Dendritic cell treated with granulocyte-macrophage colony-stimulating factor and Interleukin-4, amounts not matched to agents 40 ng/mL and 50 ng/mL, for 4 days (primary cell): ENCODE measurements around the gene ZBTB9.

Experiments used
- H3K27ac Mint-ChIP-seq: one replicate; pipeline ENCODE4 v1.8.0; 2022; ENCODE audit warnings: mild to moderate bottlenecking, mixed read lengths
- H3K27me3 Mint-ChIP-seq: one replicate; pipeline ENCODE4 v1.8.0; 2022; ENCODE audit warnings: mild to moderate bottlenecking, mixed read lengths
- H3K36me3 Mint-ChIP-seq: one replicate; pipeline ENCODE4 v1.8.0; 2022; ENCODE audit warnings: low read depth, mixed read lengths
- H3K4me1 Mint-ChIP-seq: one replicate; pipeline ENCODE4 v1.8.0; 2022; ENCODE audit warnings: low read depth, mixed read lengths
- H3K4me3 Mint-ChIP-seq: one replicate; pipeline ENCODE4 v1.8.0; 2022; ENCODE audit warnings: mild to moderate bottlenecking, moderate library complexity, mixed read lengths
- H3K9me3 Mint-ChIP-seq: one replicate; pipeline ENCODE4 v1.8.0; 2022; ENCODE audit warnings: mixed read lengths
- intact Hi-C: fragments of 100-400 bp; cut with micrococcal nuclease; formaldehyde crosslinking; loops from one replicate; pipeline ENCODE4 v1.15.0; 2022

ZBTB9 gene

GRCh38 chr6:33425668-33426577, 28.5 kb upstream of the ZBTB9 start:
- H3K9me3 Mint-ChIP-seq = no peaks in the 10 kb centered on the region
- H3K4me1 Mint-ChIP-seq = peaks cover 59% of the 10 kb centered on the region
- H3K4me3 Mint-ChIP-seq = peak overlapping the region; percentile 82
- intact Hi-C loops = loop anchor here (1.0 kb wide), 2 partner anchors 9 to 35 kb away; partner anchors contain the start of gene KIFC1
- H3K36me3 Mint-ChIP-seq = peaks cover 8% of the 10 kb centered on the region
- peak overlapping the region; percentile 87 for H3K27ac Mint-ChIP-seq
- peaks cover 35% of the 10 kb centered on the region for H3K27me3 Mint-ChIP-seq

GRCh38 chr6:33426590-33427511, 27.5 kb upstream of the ZBTB9 start:
- Mint-ChIP-seq H3K4me3 (peak overlapping the region; percentile 82), H3K9me3 (no peaks in the 10 kb centered on the region), H3K36me3 (peaks cover 8% of the 10 kb centered on the region), H3K27ac (peak overlapping the region; percentile 87), H3K27me3 (peaks cover 36% of the 10 kb centered on the region), H3K4me1 (peaks cover 69% of the 10 kb centered on the region)
- intact Hi-C loops = loop anchor here (1.0 kb wide), 1 partner anchor 36 kb away; the partner anchor contains the start of gene KIFC1

GRCh38 chr6:33427585-33428223, 26.7 kb upstream of the ZBTB9 start:
- H3K4me3 Mint-ChIP-seq = peak overlapping the region; percentile 71
- peaks cover 44% of the 10 kb centered on the region for H3K27me3 Mint-ChIP-seq
- peak overlapping the region; percentile 55 for H3K27ac Mint-ChIP-seq
- intact Hi-C loops = no loop called here
- peaks cover 77% of the 10 kb centered on the region for H3K4me1 Mint-ChIP-seq
- no peaks in the 10 kb centered on the region for H3K9me3 Mint-ChIP-seq
- peaks cover 8% of the 10 kb centered on the region for H3K36me3 Mint-ChIP-seq

- H3K4me3 Mint-ChIP-seq = peak overlapping the region; percentile 69
- intact Hi-C loops = no loop called here
- H3K36me3 Mint-ChIP-seq = peaks cover 8% of the 10 kb centered on the region
- H3K27me3 Mint-ChIP-seq = peaks cover 45% of the 10 kb centered on the region
- no peak overlapping the region for H3K27ac Mint-ChIP-seq
- H3K9me3 Mint-ChIP-seq = no peaks in the 10 kb centered on the region
- H3K4me1 Mint-ChIP-seq = peaks cover 82% of the 10 kb centered on the region
These were observed 26.0 kb upstream of the ZBTB9 start for GRCh38 chr6:33428224-33428965.

DNA sequence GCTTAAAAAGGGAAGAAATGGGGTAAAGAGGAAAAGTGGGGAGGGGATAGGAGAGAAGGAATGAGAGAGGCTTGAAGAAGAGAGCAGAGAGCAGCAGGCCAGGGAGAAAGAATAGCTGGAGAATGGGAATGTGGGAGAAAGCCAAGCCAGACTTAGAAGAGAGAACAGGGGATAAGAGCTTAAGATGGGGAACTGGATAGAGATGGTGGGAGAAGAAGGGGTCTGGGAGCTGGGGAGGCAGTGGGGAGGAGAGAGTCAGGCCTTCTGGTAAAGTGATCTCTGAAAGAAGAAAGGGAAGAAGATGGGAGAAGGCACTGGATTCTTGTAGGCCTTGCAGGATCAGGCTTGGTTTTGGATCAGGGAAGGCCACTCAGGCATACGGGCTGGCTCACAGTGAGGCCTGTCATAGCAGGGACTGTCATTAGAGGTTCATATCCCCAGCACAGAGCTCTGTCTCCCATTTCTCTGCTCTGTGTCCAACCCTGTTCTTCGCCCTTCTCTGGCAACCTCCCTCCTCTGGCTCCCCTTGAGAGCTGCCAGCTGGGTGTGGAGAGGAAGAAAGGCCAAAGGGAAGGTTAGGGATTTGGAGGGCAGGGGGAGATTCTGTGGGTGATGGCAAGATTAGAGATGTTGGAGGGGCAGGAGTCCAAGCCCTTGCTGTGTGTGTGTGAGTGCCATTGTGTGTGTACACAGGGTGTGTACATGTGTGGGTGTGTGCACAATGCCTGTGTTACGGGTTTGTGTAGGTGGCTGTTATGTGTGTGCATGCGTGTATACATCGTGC, 25.2 kb upstream of the ZBTB9 start:
- H3K27me3 Mint-ChIP-seq = peaks cover 43% of the 10 kb centered on the region
- H3K36me3 Mint-ChIP-seq = peaks cover 8% of the 10 kb centered on the region
- H3K4me1 Mint-ChIP-seq = peaks cover 82% of the 10 kb centered on the region
- intact Hi-C loops = no loop called here
- H3K27ac Mint-ChIP-seq = peak overlapping the region; percentile 12
- no peak overlapping the region for H3K4me3 Mint-ChIP-seq
- no peaks in the 10 kb centered on the region for H3K9me3 Mint-ChIP-seq

- H3K9me3 Mint-ChIP-seq = no peaks in the 10 kb centered on the region
- H3K27me3 Mint-ChIP-seq = peaks cover 43% of the 10 kb centered on the region
- H3K36me3 Mint-ChIP-seq = peaks cover 8% of the 10 kb centered on the region
- peaks cover 77% of the 10 kb centered on the region for H3K4me1 Mint-ChIP-seq
- no peak overlapping the region for H3K4me3 Mint-ChIP-seq
- intact Hi-C loops = no loop called here
- H3K27ac Mint-ChIP-seq = no peak overlapping the region
These were observed 24.7 kb upstream of the ZBTB9 start for GRCh38 chr6:33429750-33430052.

DNA sequence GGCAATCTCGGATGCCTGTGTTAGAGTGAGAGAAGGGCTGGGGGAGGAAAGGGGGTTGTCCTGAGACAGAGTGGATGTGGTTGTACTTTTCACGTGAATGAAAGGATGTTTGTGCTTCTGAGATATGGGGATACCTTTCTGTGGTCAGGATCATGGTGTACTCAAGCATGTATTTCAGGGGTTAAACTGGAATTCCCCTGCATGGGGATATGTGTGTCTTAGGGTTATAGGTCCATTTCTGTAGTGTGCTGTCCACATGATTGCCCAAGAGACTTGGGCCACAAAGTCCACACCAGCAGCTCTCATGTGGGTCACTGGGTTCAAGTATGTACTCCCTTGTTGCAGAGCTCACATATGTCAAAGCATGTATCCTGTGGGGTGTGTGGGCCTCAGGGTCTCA, 24.0 kb upstream of the ZBTB9 start:
- Mint-ChIP-seq H3K4me3 (no peak overlapping the region), H3K4me1 (peaks cover 71% of the 10 kb centered on the region), H3K27ac (no peak overlapping the region), H3K9me3 (no peaks in the 10 kb centered on the region), H3K27me3 (peaks cover 43% of the 10 kb centered on the region), H3K36me3 (peaks cover 7% of the 10 kb centered on the region)
- intact Hi-C loops = no loop called here

GRCh38 chr6:33430991-33431879, 23.1 kb upstream of the ZBTB9 start:
- Mint-ChIP-seq H3K36me3 (peaks cover 6% of the 10 kb centered on the region), H3K27me3 (peaks cover 43% of the 10 kb centered on the region), H3K4me1 (peaks cover 64% of the 10 kb centered on the region), H3K4me3 (peak overlapping the region; percentile 41), H3K27ac (no peak overlapping the region), H3K9me3 (no peaks in the 10 kb centered on the region)
- intact Hi-C loops = no loop called here

DNA sequence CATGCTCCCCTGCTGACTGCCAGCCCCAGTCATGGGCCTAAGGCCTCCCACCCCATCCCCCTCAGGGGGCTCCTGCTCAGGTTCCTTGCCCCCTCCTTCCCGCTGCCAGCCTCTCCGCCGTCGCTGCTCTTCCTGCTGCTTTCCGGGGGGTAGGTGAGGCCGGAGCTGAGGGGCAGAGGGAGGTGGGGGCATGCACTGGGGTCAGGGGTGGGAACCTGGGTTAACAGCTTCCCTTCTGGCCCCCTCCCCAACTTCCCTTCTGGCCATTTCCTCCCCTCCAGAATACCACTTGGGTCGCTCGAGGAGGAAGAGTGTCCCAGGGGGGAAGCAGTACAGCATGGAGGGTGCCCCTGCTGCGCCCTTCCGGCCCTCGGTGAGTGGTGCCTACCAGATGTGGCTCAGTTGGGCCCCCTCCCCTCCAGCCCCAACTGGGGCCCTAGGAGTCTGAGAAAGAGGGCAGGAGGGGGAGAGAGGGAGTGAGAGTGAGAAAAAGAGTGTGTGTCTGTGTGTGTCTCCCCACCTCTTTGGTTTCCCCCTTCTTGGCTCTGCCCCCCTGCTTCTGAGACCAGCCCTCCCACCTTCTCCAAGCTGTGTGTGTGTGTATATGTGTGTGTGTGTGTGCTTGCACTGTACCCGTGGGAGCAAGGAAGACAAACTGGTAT, 22.4 kb upstream of the ZBTB9 start:
- Mint-ChIP-seq H3K36me3 (peaks cover 10% of the 10 kb centered on the region), H3K27ac (peak overlapping the region; percentile 9)
- intact Hi-C loops = no loop called here

DNA sequence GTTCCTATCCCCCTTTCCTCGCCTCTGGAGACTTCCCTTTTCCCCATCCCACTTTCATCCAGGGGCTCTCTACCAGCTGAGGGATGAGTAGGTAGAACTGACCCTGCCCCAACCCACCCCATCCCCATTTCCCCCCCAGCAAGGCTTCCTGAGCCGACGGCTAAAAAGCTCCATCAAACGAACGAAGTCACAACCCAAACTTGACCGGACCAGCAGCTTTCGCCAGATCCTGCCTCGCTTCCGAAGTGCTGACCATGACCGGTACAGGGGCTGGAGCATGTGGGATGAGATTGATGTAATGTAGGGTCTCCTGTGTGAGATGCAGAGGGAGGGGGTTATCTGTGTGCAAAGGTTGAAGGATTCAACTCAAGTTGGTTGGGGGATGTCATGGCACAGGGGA, 21.8 kb upstream of the ZBTB9 start:
- H3K27me3 Mint-ChIP-seq = peaks cover 37% of the 10 kb centered on the region
- peaks cover 52% of the 10 kb centered on the region for H3K4me1 Mint-ChIP-seq
- H3K4me3 Mint-ChIP-seq = peak overlapping the region; percentile 25
- H3K36me3 Mint-ChIP-seq = peaks cover 15% of the 10 kb centered on the region
- intact Hi-C loops = no loop called here
- peak overlapping the region; percentile 9 for H3K27ac Mint-ChIP-seq
- H3K9me3 Mint-ChIP-seq = no peaks in the 10 kb centered on the region

More for the DNA sequence above, 22.4 kb upstream of the ZBTB9 start:
- Mint-ChIP-seq H3K4me1 (peaks cover 58% of the 10 kb centered on the region), H3K27me3 (peaks cover 42% of the 10 kb centered on the region), H3K4me3 (peak overlapping the region; percentile 25), H3K9me3 (no peaks in the 10 kb centered on the region)

DNA sequence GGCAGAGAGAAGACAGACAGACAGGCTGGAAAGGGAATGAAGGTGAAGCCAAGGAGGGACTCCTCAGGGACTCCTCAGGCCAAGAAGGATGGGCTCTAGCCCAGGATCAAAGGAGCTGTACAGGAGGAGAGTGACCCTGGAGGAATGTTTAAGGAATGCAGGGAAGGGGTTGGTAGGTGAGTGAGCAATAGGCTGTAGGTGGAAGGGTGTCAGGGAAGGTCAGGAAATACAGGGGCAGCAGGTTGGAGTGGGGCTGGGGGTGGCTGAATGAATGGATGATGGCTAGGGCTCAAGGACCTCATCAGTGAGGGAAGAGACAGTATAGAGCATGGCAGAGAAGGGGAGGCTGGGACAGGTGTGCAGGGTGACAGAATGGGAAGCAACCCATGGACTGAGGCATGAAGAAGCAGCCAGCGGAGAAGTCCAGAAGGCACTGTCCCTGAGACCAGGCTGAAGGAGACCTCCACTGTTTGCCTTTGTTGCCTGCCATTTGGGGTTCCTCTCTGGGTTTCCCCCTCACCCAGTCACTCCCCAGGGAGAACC, 21.3 kb upstream of the ZBTB9 start:
- Mint-ChIP-seq H3K27me3 (peaks cover 36% of the 10 kb centered on the region), H3K9me3 (no peaks in the 10 kb centered on the region), H3K4me3 (no peak overlapping the region), H3K27ac (no peak overlapping the region), H3K4me1 (peaks cover 51% of the 10 kb centered on the region), H3K36me3 (peaks cover 19% of the 10 kb centered on the region)
- intact Hi-C loops = no loop called here
